ENCODE data around the gene OPN4. TPM values are rescaled to one million over a fixed set of nuclear protein-coding genes. Genes with fewer than 3 reads are reported as not detected.

OPN4 gene
- total RNA-seq, 1 donor from 2014 or later = not detected

GRCh38 chr10:86708783-86709380 lies 54.5 kb downstream of the OPN4 start:
- H3K4me1 ChIP-seq = peaks cover 14% of the 10 kb centered on the region
- no peaks in the 10 kb centered on the region for H3K36me3 ChIP-seq

GRCh38 chr10:86709396-86710185 lies 55.2 kb downstream of the OPN4 start:
- TF ChIP-seq CTCF (IDR thresholded peaks at IDR 0.05) = no peak
- intact Hi-C loops (cut with DNase I) = no loop called here
- Histone ChIP-seq H3K4me3 (no peak overlapping the region), H3K27ac (no peak overlapping the region), H3K27me3 (ENCODE audit: low read depth) (peaks cover 4% of the 10 kb centered on the region), H3K36me3 (no peaks in the 10 kb centered on the region), H3K4me1 (peaks cover 14% of the 10 kb centered on the region), H3K9me3 (no peaks in the 10 kb centered on the region)
- no peak for ATAC-seq
- DNase-seq = no peak

More at GRCh38 chr10:86708783-86709380, 54.5 kb downstream of the OPN4 start:
- intact Hi-C loops (cut with DNase I) = no loop called here
- no peak overlapping the region for H3K27ac ChIP-seq
- DNase-seq (no peak), ATAC-seq (no peak)
- no peak for TF ChIP-seq CTCF (IDR thresholded peaks at IDR 0.05)
- H3K4me3 ChIP-seq = no peak overlapping the region
- no peaks in the 10 kb centered on the region for H3K9me3 ChIP-seq
- H3K27me3 ChIP-seq (ENCODE audit: low read depth) = peaks cover 4% of the 10 kb centered on the region

- DNase-seq = peak; percentile 91
- peak overlapping the region; percentile 77 for H3K4me3 ChIP-seq
- peaks cover 14% of the 10 kb centered on the region for H3K4me1 ChIP-seq
- H3K36me3 ChIP-seq = no peaks in the 10 kb centered on the region
- ATAC-seq = peak; percentile 97 to 98
- intact Hi-C loops (cut with DNase I) = no loop called here
- no peaks in the 10 kb centered on the region for H3K9me3 ChIP-seq
- peak; percentile 84 for TF ChIP-seq CTCF (IDR thresholded peaks at IDR 0.05)
- H3K27me3 ChIP-seq (ENCODE audit: low read depth) = no peaks in the 10 kb centered on the region
- H3K27ac ChIP-seq = peak overlapping the region; percentile 92
Measured at GRCh38 chr10:86710987-86711512, 56.7 kb downstream of the OPN4 start.

GRCh38 chr10:86711513-86712316 lies 57.4 kb downstream of the OPN4 start:
- Histone ChIP-seq H3K9me3 (no peaks in the 10 kb centered on the region), H3K27ac (peak overlapping the region; percentile 92), H3K36me3 (no peaks in the 10 kb centered on the region), H3K27me3 (ENCODE audit: low read depth) (peaks cover 3% of the 10 kb centered on the region), H3K4me1 (peaks cover 14% of the 10 kb centered on the region), H3K4me3 (peak overlapping the region; percentile 77)
- ATAC-seq = peak; percentile 79 to 81
- intact Hi-C loops (cut with DNase I) = no loop called here
- no peak for TF ChIP-seq CTCF (IDR thresholded peaks at IDR 0.05)
- peak; percentile 64 for DNase-seq

- H3K27me3 ChIP-seq (ENCODE audit: low read depth) = peaks cover 5% of the 10 kb centered on the region
- no peaks in the 10 kb centered on the region for H3K36me3 ChIP-seq
- H3K4me1 ChIP-seq = peaks cover 14% of the 10 kb centered on the region
- no peaks in the 10 kb centered on the region for H3K9me3 ChIP-seq
- ATAC-seq (no peak), DNase-seq (no peak)
- peak overlapping the region; percentile 77 for H3K4me3 ChIP-seq
- TF ChIP-seq CTCF (IDR thresholded peaks at IDR 0.05) = no peak
- intact Hi-C loops (cut with DNase I) = no loop called here
- peak overlapping the region; percentile 92 for H3K27ac ChIP-seq
Measured at GRCh38 chr10:86712317-86712707, 58.0 kb downstream of the OPN4 start.

All from lower lobe of right lung (tissue), 2 donors.